Hepatocyte (in vitro differentiated cells): ENCODE results near the gene ATP8B4. TPM values are rescaled to one million over a fixed set of nuclear protein-coding genes. Genes with fewer than 3 reads are reported as not detected.
A peak's percentile ranks its signal among the peaks of the same experiment; 100 is the strongest.
"Not testable (repeated sequence)": the region's sequence is repeated elsewhere in the genome, so short reads cannot be mapped to it uniquely, and the experiment has no call there.

Experiments used
- DNase-seq: peaks from one replicate; pipeline ENCODE4 v3.0.0-alpha.2; 2016; ENCODE audit warnings: low spot score
- H2AFZ ChIP-seq: fragments of 200-600 bp; sonication (generic); 2 replicates; pipeline ENCODE4 v1.6.0; 2016; ENCODE audit warnings: antibody characterized with exemption, mild to moderate bottlenecking
- H3K27ac ChIP-seq: fragments of 200-600 bp; sonication (generic); 2 replicates; pipeline ENCODE4 v1.5.1; 2016; ENCODE audit warnings: mild to moderate bottlenecking
- H3K27me3 ChIP-seq: fragments of 200-600 bp; sonication (generic); 2 replicates; pipeline ENCODE4 v1.6.1; 2016
- H3K36me3 ChIP-seq: fragments of 200-600 bp; sonication (generic); replicated peaks from 2 replicates; pipeline ENCODE4 v1.5.1; 2016; ENCODE audit warnings: low read depth; ENCODE audit not compliant: insufficient read depth
- H3K4me1 ChIP-seq: fragments of 200-600 bp; sonication (generic); 2 replicates; pipeline ENCODE4 v1.5.1; 2016; ENCODE audit warnings: mild to moderate bottlenecking, moderate library complexity; ENCODE audit not compliant: insufficient read depth
- H3K4me2 ChIP-seq: fragments of 200-600 bp; sonication (generic); 2 replicates; pipeline ENCODE4 v1.6.0; 2016
- H3K4me3 ChIP-seq: fragments of 200-600 bp; sonication (generic); 2 replicates; pipeline ENCODE4 v1.5.1; 2016; ENCODE audit warnings: mild to moderate bottlenecking
- H3K79me2 ChIP-seq: fragments of 200-600 bp; sonication (generic); 2 replicates; pipeline ENCODE4 v1.6.0; 2017; ENCODE audit warnings: mild to moderate bottlenecking
- H3K9me2 ChIP-seq: fragments of 200-600 bp; sonication (generic); replicated peaks from 2 replicates; pipeline ENCODE4 v1.6.0; 2017; ENCODE audit warnings: mild to moderate bottlenecking; ENCODE audit not compliant: insufficient read depth
- H3K9me3 ChIP-seq: fragments of 200-600 bp; sonication (generic); 2 replicates; pipeline ENCODE4 v1.5.1; 2016; ENCODE audit warnings: low read depth, mild to moderate bottlenecking
- H4K20me1 ChIP-seq: fragments of 200-600 bp; sonication (generic); 2 replicates; pipeline ENCODE4 v1.6.0; 2016; ENCODE audit warnings: mild to moderate bottlenecking; ENCODE audit not compliant: insufficient read depth, poor library complexity, severe bottlenecking
- EZH2 ChIP-seq: fragments of 200-600 bp; sonication (generic); IDR thresholded peaks from 2 replicates; pipeline ENCODE4 v1.6.1; 2016; ENCODE audit warnings: antibody characterized with exemption, mild to moderate bottlenecking, borderline replicate concordance
- EZH2phosphoT487 ChIP-seq: fragments of 200-600 bp; sonication (generic); IDR thresholded peaks from one replicate; pipeline ENCODE4 v1.6.1; 2018; ENCODE audit warnings: antibody characterized with exemption, mild to moderate bottlenecking, low read depth, moderate library complexity; ENCODE audit not compliant: unreplicated experiment, severe bottlenecking
- whole genome bisulfite sequencing: methylation state at CpG from one replicate; pipeline ENCODE4 v1.1.6; 2016; ENCODE audit warnings: low lambda C conversion rate; ENCODE audit errors: missing lambda C conversion rate; 5-methylcytosine and 5-hydroxymethylcytosine counted together
- polyA plus RNA-seq: library from polyadenylated mRNA; unstranded; fragments of >200 nt; fragmentation: Nextera tagmentation; extraction: Ambion mirVana; gene quantifications from 2 replicates; pipeline ENCODE4 v1.2.1, GENCODE V29; 2016
- total RNA-seq: library from RNA; depleted of rRNA; stranded (reverse); fragments of >200 nt; gene quantifications from 2 replicates; pipeline ENCODE4 v1.2.3, GENCODE V29; 2014
- TF ChIP-seq, protein P1 (sequence below): fragments of 200-600 bp; sonication (generic); IDR thresholded peaks from 2 replicates; pipeline ENCODE4 v1.5.1; 2016; ENCODE audit warnings: antibody characterized with exemption, mild to moderate bottlenecking; ENCODE audit not compliant: poor library complexity

The ATP8B4 gene
- total and polyA plus RNA-seq, 2 experiments from 2014 or later: 1.3 to 9.5 TPM

DNA sequence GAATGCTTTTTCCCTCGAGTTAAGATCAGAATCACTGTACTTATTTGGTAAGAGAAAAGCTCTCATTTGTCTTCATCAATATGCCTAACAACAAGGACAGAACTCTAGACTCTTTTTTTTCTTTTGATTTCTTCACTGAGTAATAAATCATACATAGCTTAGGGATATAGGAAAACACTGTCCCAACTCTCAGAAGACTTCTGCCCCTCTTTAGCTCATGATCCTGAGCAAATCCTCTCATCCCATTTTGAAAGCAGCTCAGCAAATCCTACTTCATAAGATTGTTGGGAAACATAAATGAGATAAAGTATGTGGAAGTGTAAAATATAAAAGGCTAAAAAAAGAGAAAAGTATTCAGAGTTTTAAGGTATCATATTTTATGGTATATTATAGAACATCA is 141.7 kb downstream of the ATP8B4 start:
- Histone ChIP-seq H3K4me2 (peak overlapping the region; percentile 11), H3K4me1 (peaks cover 2% of the 10 kb centered on the region), H3K4me3 (no peak overlapping the region), H2AFZ (no peak overlapping the region), H4K20me1 (no peaks in the 10 kb centered on the region), H3K27me3 (no peaks in the 10 kb centered on the region), H3K79me2 (no peaks in the 10 kb centered on the region), H3K9me3 (no peaks in the 10 kb centered on the region), H3K9me2 (no peaks in the 10 kb centered on the region), H3K27ac (no peak overlapping the region), H3K36me3 (no peaks in the 10 kb centered on the region)
- TF ChIP-seq EZH2phosphoT487 (no peak), EZH2 (no peak)
- TF ChIP-seq, protein P1, sequence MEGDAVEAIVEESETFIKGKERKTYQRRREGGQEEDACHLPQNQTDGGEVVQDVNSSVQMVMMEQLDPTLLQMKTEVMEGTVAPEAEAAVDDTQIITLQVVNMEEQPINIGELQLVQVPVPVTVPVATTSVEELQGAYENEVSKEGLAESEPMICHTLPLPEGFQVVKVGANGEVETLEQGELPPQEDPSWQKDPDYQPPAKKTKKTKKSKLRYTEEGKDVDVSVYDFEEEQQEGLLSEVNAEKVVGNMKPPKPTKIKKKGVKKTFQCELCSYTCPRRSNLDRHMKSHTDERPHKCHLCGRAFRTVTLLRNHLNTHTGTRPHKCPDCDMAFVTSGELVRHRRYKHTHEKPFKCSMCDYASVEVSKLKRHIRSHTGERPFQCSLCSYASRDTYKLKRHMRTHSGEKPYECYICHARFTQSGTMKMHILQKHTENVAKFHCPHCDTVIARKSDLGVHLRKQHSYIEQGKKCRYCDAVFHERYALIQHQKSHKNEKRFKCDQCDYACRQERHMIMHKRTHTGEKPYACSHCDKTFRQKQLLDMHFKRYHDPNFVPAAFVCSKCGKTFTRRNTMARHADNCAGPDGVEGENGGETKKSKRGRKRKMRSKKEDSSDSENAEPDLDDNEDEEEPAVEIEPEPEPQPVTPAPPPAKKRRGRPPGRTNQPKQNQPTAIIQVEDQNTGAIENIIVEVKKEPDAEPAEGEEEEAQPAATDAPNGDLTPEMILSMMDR: no peak
- no peak for DNase-seq
- WGBS: 22% methylated on average over 1 of the region's 1 CpG

DNA sequence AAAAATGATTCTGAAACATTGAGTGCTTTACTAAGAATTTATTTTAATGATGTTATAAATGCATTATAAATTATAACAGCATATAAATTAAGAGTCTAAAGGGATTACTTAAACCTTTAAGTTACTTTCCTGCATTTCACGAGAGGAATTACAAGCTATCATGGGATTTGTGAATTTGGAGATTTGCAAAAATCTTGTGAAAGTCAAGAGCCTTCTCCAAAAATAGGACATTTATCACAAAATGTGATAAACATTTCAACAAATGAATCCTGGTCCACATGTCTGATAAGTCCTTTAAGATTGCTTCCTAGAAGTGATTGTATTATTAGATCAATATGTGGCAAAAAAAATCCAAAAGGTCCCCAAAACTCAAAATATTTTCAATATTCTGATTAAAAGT is 154.5 kb downstream of the ATP8B4 start:
- H3K4me2 ChIP-seq: no peak overlapping the region
- peaks cover 3% of the 10 kb centered on the region for H3K9me3 ChIP-seq
- no peaks in the 10 kb centered on the region for H3K79me2 ChIP-seq
- no peak for DNase-seq
- H3K9me2 ChIP-seq: no peaks in the 10 kb centered on the region
- H4K20me1 ChIP-seq: no peaks in the 10 kb centered on the region
- no peak overlapping the region for H2AFZ ChIP-seq
- H3K27ac ChIP-seq: no peak overlapping the region
- TF ChIP-seq, protein P1: no peak
- no peak for TF ChIP-seq EZH2
- no peaks in the 10 kb centered on the region for H3K4me1 ChIP-seq
- H3K36me3 ChIP-seq: no peaks in the 10 kb centered on the region
- WGBS: 56% methylated on average over 1 of the region's 1 CpG
- no peak overlapping the region for H3K4me3 ChIP-seq
- H3K27me3 ChIP-seq: no peaks in the 10 kb centered on the region

DNA sequence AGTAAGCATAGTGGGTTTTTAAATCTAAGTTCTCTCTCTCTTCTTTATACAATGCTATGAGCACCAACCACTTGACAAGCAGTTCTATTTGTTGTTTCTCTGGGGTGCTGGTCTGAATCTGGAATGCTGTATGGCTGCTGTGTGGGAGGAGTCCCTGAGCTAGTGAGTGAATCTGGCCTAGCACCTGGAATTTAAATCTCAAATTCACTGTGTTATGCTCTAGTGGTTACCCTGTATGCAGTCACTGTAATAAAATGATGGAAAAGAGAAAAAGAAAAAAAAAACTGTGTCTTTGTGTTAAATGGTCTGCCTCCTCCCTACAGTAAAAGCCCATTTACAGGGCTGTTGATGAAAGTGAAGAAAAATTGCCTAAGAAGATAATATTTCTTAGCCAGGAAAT is 155.0 kb downstream of the ATP8B4 start:
- no peaks in the 10 kb centered on the region for H3K79me2 ChIP-seq
- no peaks in the 10 kb centered on the region for H4K20me1 ChIP-seq
- TF ChIP-seq, protein P1: no peak
- no peak for TF ChIP-seq EZH2phosphoT487
- TF ChIP-seq EZH2: no peak
- no peak for DNase-seq
- H3K27ac ChIP-seq: no peak overlapping the region
- H2AFZ ChIP-seq: no peak overlapping the region
- no peaks in the 10 kb centered on the region for H3K9me2 ChIP-seq
- H3K4me2 ChIP-seq: no peak overlapping the region
- no peak overlapping the region for H3K4me3 ChIP-seq
- H3K9me3 ChIP-seq: peaks cover 7% of the 10 kb centered on the region
- H3K36me3 ChIP-seq: no peaks in the 10 kb centered on the region
- no peaks in the 10 kb centered on the region for H3K4me1 ChIP-seq
- H3K27me3 ChIP-seq: no peaks in the 10 kb centered on the region

DNA sequence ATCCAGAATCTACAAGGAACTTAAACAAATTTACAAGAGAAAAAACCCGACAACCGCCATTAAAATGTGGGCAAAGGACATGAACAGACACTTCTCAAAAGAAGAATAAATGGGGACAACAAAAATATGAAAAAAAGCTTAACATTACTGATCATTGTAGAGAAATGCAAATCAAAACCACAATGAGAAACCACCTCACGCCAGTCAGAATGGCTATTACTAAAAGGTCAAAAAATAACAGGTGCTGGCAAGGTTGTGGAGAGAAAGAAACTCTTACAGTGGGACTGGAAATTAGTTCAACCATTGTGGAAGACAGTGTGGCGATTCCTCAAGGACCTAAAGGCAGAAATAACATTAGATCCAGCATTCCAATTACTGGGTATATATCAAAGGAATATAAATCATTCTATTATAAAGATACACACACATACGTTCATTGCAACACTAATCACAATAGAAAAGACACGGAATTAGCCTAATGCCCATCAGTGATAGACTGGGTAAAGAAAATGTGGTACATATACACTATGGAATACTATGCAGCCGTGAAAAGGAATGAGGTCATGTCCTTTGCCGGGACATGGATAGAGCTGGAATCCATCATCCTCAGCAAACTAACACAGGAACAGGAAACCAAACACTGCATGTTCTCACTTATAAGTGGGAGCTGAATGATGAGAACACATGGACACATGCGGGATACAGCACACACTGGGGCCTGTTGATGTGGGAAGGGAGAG is 155.8 kb downstream of the ATP8B4 start:
- not testable (repeated sequence) for H4K20me1 ChIP-seq, H3K9me2 ChIP-seq, H3K4me2 ChIP-seq, H3K4me1 ChIP-seq, H3K79me2 ChIP-seq, H3K9me3 ChIP-seq, DNase-seq, H3K4me3 ChIP-seq, H2AFZ ChIP-seq, H3K36me3 ChIP-seq, H3K27me3 ChIP-seq, H3K27ac ChIP-seq
- WGBS: 93% methylated on average over 9 of the region's 9 CpGs
